Measurements from ENCODE around the gene TRANK1. TPM values are rescaled to one million over a fixed set of nuclear protein-coding genes. Genes with fewer than 3 reads are reported as not detected.

TRANK1 gene
- total and polyA plus RNA-seq, 2 of the 8 experiments (the other 6 are each of a cell fraction or from before 2014, with no cell fraction given) = 2.9 to 8.8 TPM

- TF ChIP-seq CHD7 (IDR thresholded peaks at IDR 0.05; ENCODE audit: insufficient replicate concordance, low read length) (no peak), USF2 (IDR thresholded peaks at IDR 0.05; ENCODE audit: low read length) (no peak), PHF8 (conservative IDR thresholded peaks at IDR 0.05; ENCODE audit: low read depth, low read length) (no peak), GABPA (IDR thresholded peaks at IDR 0.05; ENCODE audit: borderline replicate concordance, insufficient read depth, low read length) (no peak), BRCA1 (IDR thresholded peaks at IDR 0.05; ENCODE audit: low read depth, low read length) (no peak), BACH1 (IDR thresholded peaks at IDR 0.05; ENCODE audit: low read length) (no peak), TAF1 (IDR thresholded peaks at IDR 0.05; ENCODE audit: low read depth, low read length) (no peak), SP4 (IDR thresholded peaks at IDR 0.05; ENCODE audit: low read length) (no peak), ASH2L (IDR thresholded peaks at IDR 0.05; ENCODE audit: low read length) (no peak)
These were observed 24.9 kb upstream of the TRANK1 start (continued) for GRCh38 chr3:36969540-36970432.

Data from H1 (cell line).